Endodermal cell (in vitro differentiated cells): ENCODE results near the gene TTLL5. TPM values are rescaled to one million over a fixed set of nuclear protein-coding genes. Genes with fewer than 3 reads are reported as not detected.
A peak's percentile ranks its signal among the peaks of the same experiment; 100 is the strongest.

Experiments used
- DNase-seq: peaks from one replicate; pipeline ENCODE4 v3.0.0-alpha.2; 2017
- H3K27ac ChIP-seq: 2 replicates; pipeline ENCODE4 v1.5.1; 2013; ENCODE audit warnings: mild to moderate bottlenecking, low read depth, low read length, moderate library complexity
- H3K27me3 ChIP-seq: 2 replicates; pipeline ENCODE4 v1.6.1; 2013; ENCODE audit warnings: mild to moderate bottlenecking, low read length, moderate library complexity; ENCODE audit not compliant: insufficient read depth, control insufficient read depth, poor library complexity, severe bottlenecking
- H3K36me3 ChIP-seq: 2 replicates; pipeline ENCODE4 v1.7.0; 2013; ENCODE audit warnings: mild to moderate bottlenecking, low read length, moderate library complexity; ENCODE audit not compliant: control insufficient read depth, insufficient read depth
- H3K4me1 ChIP-seq: one replicate; pipeline ENCODE4 v1.7.0; 2013; ENCODE audit warnings: low read length; ENCODE audit not compliant: control insufficient read depth, insufficient read depth
- H3K4me3 ChIP-seq: 2 replicates; pipeline ENCODE4 v1.5.1; 2013; ENCODE audit warnings: mild to moderate bottlenecking, low read length, moderate library complexity
- H3K9ac ChIP-seq: 2 replicates; pipeline ENCODE4 v1.6.1; 2013; ENCODE audit warnings: mild to moderate bottlenecking, low read length, moderate library complexity; ENCODE audit not compliant: poor library complexity, severe bottlenecking; ENCODE audit errors: extremely low read depth
- H3K9me3 ChIP-seq: 2 replicates; pipeline ENCODE4 v1.6.1; 2013; ENCODE audit warnings: mild to moderate bottlenecking, low read length, moderate library complexity; ENCODE audit not compliant: control insufficient read depth
- H3K27ac Mint-ChIP-seq: 2 replicates; pipeline ENCODE4 v1.8.0; 2020; ENCODE audit warnings: mixed read lengths
- H3K27me3 Mint-ChIP-seq: 2 replicates; pipeline ENCODE4 v1.8.0; 2021; ENCODE audit warnings: mild to moderate bottlenecking, mixed read lengths; ENCODE audit not compliant: insufficient read depth
- H3K36me3 Mint-ChIP-seq: 2 replicates; pipeline ENCODE4 v1.8.0; 2020; ENCODE audit warnings: low read depth, mixed read lengths
- H3K4me1 Mint-ChIP-seq: 2 replicates; pipeline ENCODE4 v1.8.0; 2020; ENCODE audit warnings: mixed read lengths
- H3K4me3 Mint-ChIP-seq: 2 replicates; pipeline ENCODE4 v1.8.0; 2020; ENCODE audit warnings: mild to moderate bottlenecking, moderate library complexity, mixed read lengths
- H3K9me3 Mint-ChIP-seq: 2 replicates; pipeline ENCODE4 v1.8.0; 2020; ENCODE audit warnings: mild to moderate bottlenecking, mixed read lengths
- WGBS, 2 experiments: methylation state at CpG; one replicate each; pipeline versions ENCODE4 v1.1.5 to v1.1.7; 2013; ENCODE audit warnings: missing lambda C conversion rate in 2 of 2, mixed read lengths in 1 of 2; ENCODE audit not compliant: insufficient coverage in 1 of 2, insufficient read length in 1 of 2; 5-methylcytosine and 5-hydroxymethylcytosine counted together
- total RNA-seq, 2 donors: library from RNA; stranded (reverse); fragmentation: NEBNext Ultra II Directional in 1 of 2; extraction: Animal tissue kit (Norgen Biotek cat#: 25700) in 1 of 2; gene quantifications; 2 replicates in 1 of 2; 3 replicates in 1 of 2; pipeline ENCODE4 v1.2.1, GENCODE V29; 2021
- TF ChIP-seq, protein P1 (sequence below): fragments of 200-600 bp; sonication (generic); conservative IDR thresholded peaks from 2 replicates; pipeline ENCODE4 v1.5.0; 2021; ENCODE audit warnings: antibody characterized with exemption, mild to moderate bottlenecking

The TTLL5 gene
- total RNA-seq, 2 donors from 2014 or later: 50.5 to 54.2 TPM

DNA sequence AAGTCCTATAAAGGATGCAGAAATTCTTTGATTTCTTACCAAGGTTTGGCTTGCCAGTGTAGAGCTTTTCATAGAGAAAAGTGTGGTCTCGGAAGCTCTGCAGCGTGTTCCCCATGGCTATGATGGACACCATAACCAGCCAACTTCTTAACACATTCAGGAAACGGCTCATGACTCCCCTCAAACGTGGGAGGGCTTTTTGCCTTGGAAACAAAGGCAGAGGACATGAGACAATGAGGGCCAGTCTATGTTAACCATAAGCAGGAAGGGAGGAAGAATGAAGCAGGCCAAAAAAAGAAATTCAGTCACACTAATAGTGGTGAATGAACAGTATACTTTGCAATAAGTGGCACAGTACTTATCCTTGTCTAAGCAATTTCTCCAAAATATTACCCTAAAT lies 3.7 kb upstream of the TTLL5 start:
- Mint-ChIP-seq H3K4me1 (peaks cover 9% of the 10 kb centered on the region), H3K9me3 (no peaks in the 10 kb centered on the region), H3K27ac (no peak overlapping the region), H3K4me3 (no peak overlapping the region), H3K27me3 (no peaks in the 10 kb centered on the region), H3K36me3 (peaks cover 25% of the 10 kb centered on the region)
- Histone ChIP-seq H3K9ac (no peak overlapping the region), H3K4me3 (no peak overlapping the region), H3K36me3 (peaks cover 54% of the 10 kb centered on the region), H3K27ac (no peak overlapping the region), H3K9me3 (no peaks in the 10 kb centered on the region), H3K4me1 (no peaks in the 10 kb centered on the region), H3K27me3 (no peaks in the 10 kb centered on the region)
- 90 to 100% methylated on average over 2 to 4 of the region's 4 CpGs for WGBS, 2 experiments
- no peak for DNase-seq
- TF ChIP-seq, protein P1, sequence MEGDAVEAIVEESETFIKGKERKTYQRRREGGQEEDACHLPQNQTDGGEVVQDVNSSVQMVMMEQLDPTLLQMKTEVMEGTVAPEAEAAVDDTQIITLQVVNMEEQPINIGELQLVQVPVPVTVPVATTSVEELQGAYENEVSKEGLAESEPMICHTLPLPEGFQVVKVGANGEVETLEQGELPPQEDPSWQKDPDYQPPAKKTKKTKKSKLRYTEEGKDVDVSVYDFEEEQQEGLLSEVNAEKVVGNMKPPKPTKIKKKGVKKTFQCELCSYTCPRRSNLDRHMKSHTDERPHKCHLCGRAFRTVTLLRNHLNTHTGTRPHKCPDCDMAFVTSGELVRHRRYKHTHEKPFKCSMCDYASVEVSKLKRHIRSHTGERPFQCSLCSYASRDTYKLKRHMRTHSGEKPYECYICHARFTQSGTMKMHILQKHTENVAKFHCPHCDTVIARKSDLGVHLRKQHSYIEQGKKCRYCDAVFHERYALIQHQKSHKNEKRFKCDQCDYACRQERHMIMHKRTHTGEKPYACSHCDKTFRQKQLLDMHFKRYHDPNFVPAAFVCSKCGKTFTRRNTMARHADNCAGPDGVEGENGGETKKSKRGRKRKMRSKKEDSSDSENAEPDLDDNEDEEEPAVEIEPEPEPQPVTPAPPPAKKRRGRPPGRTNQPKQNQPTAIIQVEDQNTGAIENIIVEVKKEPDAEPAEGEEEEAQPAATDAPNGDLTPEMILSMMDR: no peak

DNA sequence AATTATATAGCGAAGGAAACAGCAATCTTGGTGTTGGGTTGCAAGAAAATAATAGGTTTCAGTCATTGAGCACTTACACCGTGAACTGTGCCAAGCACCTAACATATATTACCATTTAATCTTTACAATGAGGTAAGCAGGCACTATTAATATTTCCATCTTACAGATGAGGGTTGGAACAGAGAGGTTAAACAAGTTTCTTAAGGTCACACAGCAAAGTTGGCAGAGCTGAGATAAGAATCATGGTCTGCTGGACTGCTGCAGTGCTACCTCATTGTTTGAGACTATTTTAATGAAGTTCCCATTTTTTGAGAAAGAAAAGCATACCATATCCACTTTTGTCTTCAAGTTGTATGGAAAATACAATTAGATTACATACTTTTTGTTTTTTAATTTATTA lies 2.1 kb upstream of the TTLL5 start:
- no peak overlapping the region for H3K4me3 Mint-ChIP-seq
- H3K9me3 ChIP-seq: no peaks in the 10 kb centered on the region
- no peak overlapping the region for H3K27ac Mint-ChIP-seq

DNA sequence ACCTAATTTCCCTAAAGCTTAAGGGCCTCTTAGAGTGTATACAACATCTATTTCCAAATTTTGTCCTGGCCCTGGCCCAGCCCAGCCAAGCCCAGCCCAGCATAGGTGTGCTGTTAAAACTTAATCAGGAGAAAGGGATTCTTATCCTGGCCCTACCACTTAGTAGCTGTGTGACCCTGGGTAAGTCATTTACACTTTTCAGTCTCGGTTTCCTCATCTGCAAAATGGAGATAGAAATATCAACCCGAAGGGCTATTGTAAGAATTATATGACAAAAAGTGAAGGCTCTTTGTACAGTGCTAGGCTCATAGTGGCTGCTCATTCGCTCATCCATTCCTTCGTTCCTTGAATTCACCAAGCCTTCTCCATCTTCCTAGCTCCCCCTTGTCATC lies 812 bp upstream of the TTLL5 start:
- Histone ChIP-seq H3K9me3 (no peaks in the 10 kb centered on the region), H3K36me3 (peaks cover 45% of the 10 kb centered on the region), H3K4me1 (no peaks in the 10 kb centered on the region), H3K4me3 (peak overlapping the region; percentile 99), H3K27me3 (no peaks in the 10 kb centered on the region), H3K9ac (peak overlapping the region; percentile 48), H3K27ac (no peak overlapping the region)
- TF ChIP-seq, protein P1: no peak
- no peak for DNase-seq
- Mint-ChIP-seq H3K9me3 (no peaks in the 10 kb centered on the region), H3K27me3 (no peaks in the 10 kb centered on the region), H3K4me1 (peaks cover 7% of the 10 kb centered on the region), H3K36me3 (peaks cover 16% of the 10 kb centered on the region), H3K27ac (peak overlapping the region; percentile 98), H3K4me3 (peak overlapping the region; percentile 92)
- 19 to 24% methylated on average over 3 to 4 of the region's 4 CpGs for WGBS, 2 experiments

More for the DNA sequence above, 2.1 kb upstream of the TTLL5 start:
- Mint-ChIP-seq H3K4me1 (peaks cover 8% of the 10 kb centered on the region), H3K9me3 (no peaks in the 10 kb centered on the region), H3K36me3 (peaks cover 14% of the 10 kb centered on the region), H3K27me3 (no peaks in the 10 kb centered on the region)
- Histone ChIP-seq H3K27me3 (no peaks in the 10 kb centered on the region), H3K9ac (no peak overlapping the region), H3K4me1 (no peaks in the 10 kb centered on the region), H3K4me3 (no peak overlapping the region), H3K36me3 (peaks cover 43% of the 10 kb centered on the region), H3K27ac (no peak overlapping the region)
- WGBS, 2 experiments: 88% methylated on average over 1 of the region's 2 CpGs; no CpG with 5 or more reads in 1 of the 2 experiments
- TF ChIP-seq, protein P1: no peak
- no peak for DNase-seq
